Measurements from ENCODE around the gene CSNK1A1L.

The CSNK1A1L gene

DNA sequence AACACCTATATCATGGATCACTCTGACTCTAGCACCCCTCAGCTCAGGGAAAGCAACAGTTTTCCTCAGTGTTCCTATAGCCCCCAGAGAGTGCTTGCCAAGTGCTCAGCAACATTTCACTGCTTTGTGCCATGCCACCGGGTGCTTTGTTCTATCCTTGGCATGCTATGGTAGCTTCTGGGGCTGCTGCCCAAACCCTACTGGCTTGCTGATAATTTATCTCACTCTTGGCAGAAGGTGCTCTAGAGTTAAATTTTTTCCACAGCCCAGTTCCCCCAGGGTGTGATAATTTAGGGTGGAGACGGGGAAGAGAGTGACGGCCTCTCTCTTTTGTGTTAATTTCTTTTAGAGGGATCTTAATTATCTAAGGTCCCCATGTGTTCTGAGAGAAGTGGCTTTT is 12.6 kb upstream of the CSNK1A1L start:
- ChIA-PET CTCF (interaction anchor here (2.4 kb wide), 1 partner anchor 9 kb away, joined by 8 read pairs; no protein-coding TSS in a partner anchor), POLR2A (no interaction called here)
- no peak for DNase-seq (ENCODE audit: low read depth, low spot score)
- TF ChIP-seq, protein P1, sequence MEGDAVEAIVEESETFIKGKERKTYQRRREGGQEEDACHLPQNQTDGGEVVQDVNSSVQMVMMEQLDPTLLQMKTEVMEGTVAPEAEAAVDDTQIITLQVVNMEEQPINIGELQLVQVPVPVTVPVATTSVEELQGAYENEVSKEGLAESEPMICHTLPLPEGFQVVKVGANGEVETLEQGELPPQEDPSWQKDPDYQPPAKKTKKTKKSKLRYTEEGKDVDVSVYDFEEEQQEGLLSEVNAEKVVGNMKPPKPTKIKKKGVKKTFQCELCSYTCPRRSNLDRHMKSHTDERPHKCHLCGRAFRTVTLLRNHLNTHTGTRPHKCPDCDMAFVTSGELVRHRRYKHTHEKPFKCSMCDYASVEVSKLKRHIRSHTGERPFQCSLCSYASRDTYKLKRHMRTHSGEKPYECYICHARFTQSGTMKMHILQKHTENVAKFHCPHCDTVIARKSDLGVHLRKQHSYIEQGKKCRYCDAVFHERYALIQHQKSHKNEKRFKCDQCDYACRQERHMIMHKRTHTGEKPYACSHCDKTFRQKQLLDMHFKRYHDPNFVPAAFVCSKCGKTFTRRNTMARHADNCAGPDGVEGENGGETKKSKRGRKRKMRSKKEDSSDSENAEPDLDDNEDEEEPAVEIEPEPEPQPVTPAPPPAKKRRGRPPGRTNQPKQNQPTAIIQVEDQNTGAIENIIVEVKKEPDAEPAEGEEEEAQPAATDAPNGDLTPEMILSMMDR (IDR thresholded peaks at IDR 0.05; ENCODE audit: insufficient read depth, low read length, missing control alignments): no peak
- H3K4me3 ChIP-seq (ENCODE audit: low read depth, low read length): no peak overlapping the region

DNA sequence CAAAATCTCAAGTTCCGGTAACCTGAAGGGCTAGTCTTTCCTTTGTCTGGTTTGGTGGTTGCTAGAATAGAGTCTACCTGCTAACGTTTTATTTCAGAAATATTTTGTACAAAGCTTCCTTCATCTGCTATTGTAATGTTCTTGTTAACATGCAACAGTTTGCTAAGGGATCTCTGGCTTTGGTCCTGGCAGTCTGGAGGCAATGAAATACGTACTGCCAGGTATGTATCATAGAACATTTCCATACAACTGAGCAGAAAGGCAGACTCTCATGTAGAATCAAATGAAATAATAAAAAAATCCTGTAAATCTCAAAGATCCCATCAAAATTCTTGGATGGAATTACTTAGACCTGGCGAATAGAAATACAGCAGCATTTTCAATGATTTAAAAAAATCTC is 8.8 kb upstream of the CSNK1A1L start:
- DNase-seq (ENCODE audit: low read depth, low spot score): no peak
- CTCF ChIA-PET: interaction anchor here (1.4 kb wide), 1 partner anchor 58 kb away, joined by 3 read pairs; no protein-coding TSS in a partner anchor
- H3K4me3 ChIP-seq (ENCODE audit: low read depth, low read length): no peak overlapping the region
- POLR2A ChIA-PET: no interaction called here
- TF ChIP-seq, protein P1 (IDR thresholded peaks at IDR 0.05; ENCODE audit: insufficient read depth, low read length, missing control alignments): no peak

DNA sequence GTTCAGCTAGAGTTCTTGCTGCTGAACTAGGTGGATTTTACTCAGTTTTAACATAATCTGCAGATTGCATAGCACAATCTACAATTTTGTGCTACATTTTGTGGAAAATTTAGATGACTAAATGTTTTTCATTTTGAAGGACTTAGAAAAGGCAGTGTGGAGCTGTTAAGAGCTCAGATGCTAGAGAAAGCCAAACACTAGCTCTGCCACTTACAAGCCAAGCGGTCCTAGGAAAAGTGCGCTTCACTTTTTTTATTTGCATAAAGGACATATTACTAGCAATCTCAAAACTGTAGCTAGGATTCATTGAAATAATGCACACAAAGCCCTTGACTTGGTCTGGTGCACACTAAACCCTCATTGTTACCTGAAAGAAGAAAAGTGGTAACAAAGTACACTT is 8.1 kb upstream of the CSNK1A1L start:
- CTCF ChIA-PET: interaction anchor here (0.6 to 1.4 kb wide), 5 partner anchors 58 to 489 kb away, joined by 3 to 4 read pairs (median 4); no protein-coding TSS in a partner anchor

DNA sequence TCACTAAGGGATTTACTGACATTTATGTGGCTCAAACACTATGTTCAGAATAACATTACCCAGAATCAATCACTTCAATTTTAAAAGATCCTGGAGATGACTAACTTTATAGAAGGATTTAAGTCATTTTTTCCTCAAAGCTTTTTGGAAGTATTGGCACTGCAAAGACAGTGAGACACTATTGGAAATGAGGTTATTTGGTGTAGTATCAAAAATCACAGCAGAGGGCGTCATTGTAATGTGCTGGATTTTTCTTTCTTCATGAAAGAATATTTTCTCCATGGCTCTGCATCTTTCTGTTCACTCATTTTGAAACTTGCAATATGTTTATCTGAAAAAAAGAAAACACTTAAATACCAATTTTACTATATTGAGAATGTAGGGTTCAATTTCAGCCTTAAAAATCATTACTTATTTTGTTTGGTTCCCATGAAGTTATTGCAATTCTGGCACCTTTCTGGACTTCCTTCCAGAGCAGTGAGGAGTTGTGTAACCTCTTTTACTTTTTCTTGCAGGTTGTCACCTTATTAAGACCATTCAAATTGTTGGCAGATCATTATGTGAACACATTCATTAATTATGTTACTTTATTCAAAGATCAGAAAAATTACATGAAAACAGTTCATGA is 3.7 kb upstream of the CSNK1A1L start:
- TF ChIP-seq, protein P1 (IDR thresholded peaks at IDR 0.05; ENCODE audit: insufficient read depth, low read length, missing control alignments): peak; percentile 45
- CTCF ChIA-PET: interaction anchor here (0.7 to 7.5 kb wide), 17 partner anchors 10 to 508 kb away, joined by 3 to 89 read pairs (median 3); partner anchors contain the start of gene POSTN
- no peak overlapping the region for H3K4me3 ChIP-seq (ENCODE audit: low read depth, low read length)
- DNase-seq (ENCODE audit: low read depth, low spot score): no peak
- POLR2A ChIA-PET: no interaction called here

More for the DNA sequence above, 8.1 kb upstream of the CSNK1A1L start:
- H3K4me3 ChIP-seq (ENCODE audit: low read depth, low read length): no peak overlapping the region
- TF ChIP-seq, protein P1 (IDR thresholded peaks at IDR 0.05; ENCODE audit: insufficient read depth, low read length, missing control alignments): no peak
- DNase-seq (ENCODE audit: low read depth, low spot score): no peak
- POLR2A ChIA-PET: no interaction called here

DNA sequence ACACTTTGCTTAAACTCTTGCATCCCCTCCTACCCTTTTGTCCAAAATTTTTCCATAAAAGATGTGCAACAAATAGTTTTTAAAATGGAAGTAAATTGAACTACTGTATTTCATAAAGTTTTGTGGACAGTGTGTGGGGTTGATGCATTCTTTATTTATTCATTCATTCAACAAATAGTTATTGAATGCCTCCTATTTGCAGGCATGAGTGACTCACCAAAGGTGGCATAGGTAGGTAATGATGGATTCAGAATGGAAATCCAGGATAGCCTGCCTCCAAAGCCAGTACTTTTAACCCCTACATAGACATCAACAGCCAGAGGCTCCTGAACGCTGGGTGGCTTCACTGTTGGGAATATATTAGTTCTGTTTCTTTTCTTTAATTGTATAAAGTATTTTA is 2.4 kb upstream of the CSNK1A1L start:
- ChIA-PET CTCF (interaction anchor here (1.0 to 7.5 kb wide), 12 partner anchors 16 to 509 kb away, joined by 3 to 89 read pairs (median 4); partner anchors contain the start of gene POSTN), POLR2A (no interaction called here)
- TF ChIP-seq, protein P1 (IDR thresholded peaks at IDR 0.05; ENCODE audit: insufficient read depth, low read length, missing control alignments): no peak
- no peak for DNase-seq (ENCODE audit: low read depth, low spot score)
- no peak overlapping the region for H3K4me3 ChIP-seq (ENCODE audit: low read depth, low read length)

DNA sequence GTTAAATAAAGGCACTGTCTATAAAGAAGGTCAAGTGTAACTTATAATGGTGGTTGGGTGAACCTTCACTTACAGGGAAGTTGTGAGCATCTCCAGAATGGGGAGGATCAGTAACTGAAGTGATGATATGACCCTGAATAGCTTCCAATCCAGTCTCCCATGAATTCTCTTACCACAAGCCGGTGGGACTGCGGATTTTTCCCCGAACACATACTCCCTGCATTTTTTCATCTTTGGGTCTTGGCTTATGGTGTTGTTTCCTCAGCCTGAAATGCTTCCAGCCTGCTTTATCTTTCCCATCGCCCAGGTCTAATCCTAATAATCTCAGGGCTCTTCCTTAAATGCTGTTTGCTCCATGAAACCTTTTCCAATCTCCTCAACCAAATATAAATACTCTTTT is 2.0 kb upstream of the CSNK1A1L start:
- TF ChIP-seq, protein P1 (IDR thresholded peaks at IDR 0.05; ENCODE audit: insufficient read depth, low read length, missing control alignments): no peak
- H3K4me3 ChIP-seq (ENCODE audit: low read depth, low read length): no peak overlapping the region
- POLR2A ChIA-PET: no interaction called here
- no peak for DNase-seq (ENCODE audit: low read depth, low spot score)
- CTCF ChIA-PET: interaction anchor here (1.0 to 7.5 kb wide), 4 partner anchors 294 to 510 kb away, joined by 3 to 89 read pairs (median 4); partner anchors contain the start of gene POSTN

Data from AG04449 (cell line).